ENCODE data around the gene GRAMD2B. TPM values are rescaled to one million over a fixed set of nuclear protein-coding genes. Genes with fewer than 3 reads are reported as not detected.
"Not testable (repeated sequence)": the region's sequence is repeated elsewhere in the genome, so short reads cannot be mapped to it uniquely, and the experiment has no call there.

Gene GRAMD2B
- total RNA-seq, 2 experiments from 2014 or later = 9.3 to 10.1 TPM

DNA sequence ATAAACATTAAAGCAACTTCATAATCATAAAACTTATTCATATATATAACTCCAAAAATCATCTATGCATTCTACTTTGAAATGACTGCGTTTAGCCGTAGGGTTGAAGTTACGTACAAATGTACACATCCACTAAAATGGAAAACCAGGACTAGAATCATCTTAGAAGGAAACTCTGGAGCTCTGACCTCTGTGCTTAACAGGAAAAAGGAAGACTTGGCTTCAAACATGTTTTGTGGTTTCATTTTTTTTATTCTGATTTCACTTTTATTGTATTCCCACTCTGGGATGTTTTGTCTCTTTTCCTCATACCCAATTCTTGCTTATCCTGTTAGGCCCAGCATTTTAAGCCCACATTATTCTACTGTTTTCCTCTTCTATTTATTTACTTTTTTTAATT, 44.9 kb downstream of the GRAMD2B start:
- ChIA-PET CTCF (no interaction called here), POLR2A (no interaction called here)

DNA sequence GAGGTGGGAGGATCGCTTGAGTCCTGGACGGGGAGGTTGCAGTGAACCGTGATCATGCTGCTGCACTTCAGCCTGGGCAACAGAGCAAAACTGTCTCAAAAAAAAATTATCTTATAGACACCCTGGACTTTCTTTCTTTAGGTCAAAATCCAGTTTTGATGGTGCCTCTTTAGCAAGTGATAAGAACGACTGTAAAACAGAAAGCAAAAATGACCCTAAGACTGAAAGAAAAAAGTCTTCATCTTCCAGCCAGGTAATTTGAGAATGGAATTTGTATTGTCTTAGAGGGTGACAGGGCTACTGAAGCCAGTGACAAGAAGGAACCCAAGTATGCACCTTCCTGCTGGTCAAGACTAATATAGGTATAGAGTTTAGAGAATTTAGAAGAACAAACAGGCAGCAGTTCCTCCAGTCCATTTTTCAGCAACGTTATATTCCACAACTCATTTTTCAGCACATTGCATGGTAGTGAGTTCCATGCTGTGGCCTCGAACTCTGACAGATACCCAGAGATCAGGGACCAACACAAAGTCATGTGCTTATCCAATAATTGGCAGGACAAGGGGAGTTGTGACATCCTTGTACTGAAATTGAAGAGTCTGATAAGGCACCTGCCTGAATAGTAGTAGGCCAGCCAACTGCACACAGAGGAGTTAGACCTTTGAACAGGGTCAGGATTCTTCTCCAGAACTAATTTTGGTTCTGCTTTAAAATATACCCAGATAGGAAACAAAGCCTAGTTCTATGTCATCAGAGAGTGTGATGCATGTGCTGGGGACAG, 46.5 kb downstream of the GRAMD2B start:
- CTCF ChIA-PET = no interaction called here
- POLR2A ChIA-PET = no interaction called here

DNA sequence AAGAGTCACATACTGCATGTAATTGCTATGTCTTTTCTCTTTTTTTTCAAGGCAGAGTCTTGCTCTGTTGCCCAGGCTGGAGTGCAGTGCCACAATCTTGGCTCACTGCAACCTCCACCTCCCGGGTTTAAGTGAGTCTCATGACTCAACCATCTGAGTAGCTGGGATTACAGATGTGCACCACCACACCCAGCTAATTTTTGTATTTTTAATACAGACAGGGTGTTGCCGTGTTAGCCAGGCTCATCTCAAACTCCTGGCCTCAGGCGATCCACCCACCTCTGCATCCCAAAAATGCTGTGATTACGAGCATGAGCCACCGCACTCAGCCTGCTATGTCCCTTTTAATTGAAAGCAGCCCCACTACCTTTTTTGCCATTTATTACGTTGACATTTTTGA, 47.3 kb downstream of the GRAMD2B start:
- POLR2A ChIA-PET = not testable (repeated sequence)
- CTCF ChIA-PET = interaction anchor here (1.0 kb wide), 1 partner anchor 131 kb away, joined by 4 read pairs; no protein-coding TSS in a partner anchor

GRCh38 chr5:126471247-126471646, 48.0 kb downstream of the GRAMD2B start:
- ChIA-PET CTCF (interaction anchor here (1.0 kb wide), 1 partner anchor 132 kb away, joined by 4 read pairs; no protein-coding TSS in a partner anchor), POLR2A (no interaction called here)

DNA sequence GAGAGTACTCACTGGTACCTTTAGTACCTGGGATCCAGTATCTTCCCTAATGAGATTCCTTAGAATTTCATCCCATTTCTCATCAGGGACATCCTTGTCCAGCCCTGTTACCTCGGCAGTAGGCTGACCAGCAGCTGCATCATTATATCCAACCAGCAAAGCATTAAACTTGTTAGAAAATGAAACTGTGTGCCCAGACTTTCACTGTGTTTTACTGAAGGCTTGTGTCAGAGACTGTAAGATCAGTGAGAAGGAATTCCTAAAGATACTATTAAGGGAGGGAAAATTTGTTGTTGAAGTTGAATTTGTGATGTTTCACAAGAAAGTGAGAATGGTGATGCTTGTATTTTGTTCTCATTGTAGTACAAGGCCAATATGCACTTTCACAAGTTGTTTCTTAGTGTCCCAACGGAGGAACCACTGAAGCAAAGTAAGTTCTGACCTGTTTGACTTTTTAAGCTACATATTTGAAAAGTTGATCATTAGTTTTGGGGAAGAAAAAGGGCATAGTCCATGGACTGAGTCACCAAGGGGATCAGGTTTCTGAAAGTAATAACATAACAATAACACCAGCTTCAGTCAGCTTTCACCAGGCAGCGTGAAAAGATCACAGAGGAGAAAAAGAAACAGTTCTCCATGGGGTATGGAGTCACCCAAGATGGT, 48.8 kb downstream of the GRAMD2B start:
- ChIA-PET CTCF (no interaction called here), POLR2A (interaction anchor here (0.6 kb wide), 1 partner anchor 77 kb away, joined by 11 read pairs; no protein-coding TSS in a partner anchor)

GRCh38 chr5:126472538-126472889, 49.3 kb downstream of the GRAMD2B start:
- ChIA-PET CTCF (no interaction called here), POLR2A (no interaction called here)

- ChIA-PET POLR2A (no interaction called here), CTCF (no interaction called here)
Observed at GRCh38 chr5:126477294-126478117, 54.3 kb downstream of the GRAMD2B start.

GRCh38 chr5:126479810-126480209, 56.6 kb downstream of the GRAMD2B start:
- POLR2A ChIA-PET = no interaction called here
- CTCF ChIA-PET = no interaction called here

DNA sequence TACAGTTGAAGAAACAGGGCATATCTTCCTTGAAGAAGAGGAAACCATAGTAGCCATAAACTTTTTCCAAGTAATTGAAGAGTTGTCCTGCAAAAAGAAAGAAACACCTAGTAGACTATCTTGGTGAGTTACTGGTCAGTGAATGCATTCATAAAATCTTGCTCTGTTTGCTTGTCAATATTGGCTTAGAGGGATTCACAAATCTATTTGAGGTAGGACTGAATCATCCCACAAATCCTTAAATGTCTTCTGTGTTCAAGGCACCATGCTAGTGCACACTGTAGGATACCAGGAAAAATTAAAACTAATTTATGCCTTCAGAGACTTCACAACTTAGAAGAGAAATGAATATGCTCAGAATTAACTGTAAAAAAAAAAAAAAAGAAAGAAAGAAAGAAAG, 57.6 kb downstream of the GRAMD2B start:
- CTCF ChIA-PET = no interaction called here

GRCh38 chr5:126481243-126481642, 58.0 kb downstream of the GRAMD2B start:
- POLR2A ChIA-PET = interaction anchor here (0.7 kb wide), 1 partner anchor 43 kb away, joined by 5 read pairs; no protein-coding TSS in a partner anchor

More for the DNA sequence above, 57.6 kb downstream of the GRAMD2B start:
- POLR2A ChIA-PET = no interaction called here

DNA sequence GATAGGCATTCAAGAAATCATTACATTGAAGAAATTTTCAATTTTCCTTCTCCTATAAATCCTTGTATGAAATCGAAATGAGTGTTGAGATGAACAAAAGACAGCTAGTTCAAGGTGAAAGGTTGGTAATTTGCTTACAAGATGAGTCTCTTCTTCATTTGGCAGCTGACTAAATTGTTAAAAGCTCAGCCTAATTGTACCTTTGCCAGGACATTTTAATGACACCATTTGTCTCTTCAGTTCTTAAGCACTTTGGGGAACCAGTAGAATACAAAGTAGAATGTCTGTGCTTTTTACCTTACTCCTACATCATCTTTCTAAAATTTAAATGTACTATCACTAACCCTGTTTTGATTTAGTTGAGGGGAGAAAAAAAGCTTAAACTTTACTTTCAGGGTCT, 59.4 kb downstream of the GRAMD2B start:
- CTCF ChIA-PET = no interaction called here

More at GRCh38 chr5:126481243-126481642, 58.0 kb downstream of the GRAMD2B start:
- CTCF ChIA-PET = interaction anchor here (0.5 kb wide), 1 partner anchor 38 kb away, joined by 3 read pairs; no protein-coding TSS in a partner anchor

GRCh38 chr5:126483156-126483555, 59.9 kb downstream of the GRAMD2B start:
- CTCF ChIA-PET = no interaction called here
- POLR2A ChIA-PET = no interaction called here

More for the DNA sequence above, 59.4 kb downstream of the GRAMD2B start:
- POLR2A ChIA-PET = no interaction called here

DNA sequence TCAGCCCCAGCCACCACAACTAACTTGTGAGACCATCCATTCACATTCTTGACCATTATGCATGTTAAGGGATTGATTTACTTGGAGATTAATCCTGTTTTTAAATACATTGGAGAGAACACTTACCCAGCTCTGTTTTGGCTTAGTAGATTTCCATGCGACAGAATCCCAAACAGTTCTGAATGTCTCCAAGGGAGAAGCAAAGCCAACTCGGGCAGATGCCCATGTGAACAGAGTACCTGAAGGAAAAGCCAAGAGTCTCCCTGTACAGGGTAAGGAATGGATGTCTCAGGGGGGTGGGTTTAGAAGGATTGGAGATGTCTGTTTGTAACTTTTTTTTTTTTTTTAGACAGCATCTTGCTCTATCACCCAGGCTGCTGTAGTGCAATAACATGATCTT, 61.0 kb downstream of the GRAMD2B start:
- CTCF ChIA-PET = interaction anchor here (1.0 kb wide), 1 partner anchor 16 kb away, joined by 5 read pairs; no protein-coding TSS in a partner anchor

GRCh38 chr5:126486332-126486731, 63.1 kb downstream of the GRAMD2B start:
- ChIA-PET CTCF (no interaction called here), POLR2A (no interaction called here)

More for the DNA sequence above, 61.0 kb downstream of the GRAMD2B start:
- POLR2A ChIA-PET = no interaction called here

DNA sequence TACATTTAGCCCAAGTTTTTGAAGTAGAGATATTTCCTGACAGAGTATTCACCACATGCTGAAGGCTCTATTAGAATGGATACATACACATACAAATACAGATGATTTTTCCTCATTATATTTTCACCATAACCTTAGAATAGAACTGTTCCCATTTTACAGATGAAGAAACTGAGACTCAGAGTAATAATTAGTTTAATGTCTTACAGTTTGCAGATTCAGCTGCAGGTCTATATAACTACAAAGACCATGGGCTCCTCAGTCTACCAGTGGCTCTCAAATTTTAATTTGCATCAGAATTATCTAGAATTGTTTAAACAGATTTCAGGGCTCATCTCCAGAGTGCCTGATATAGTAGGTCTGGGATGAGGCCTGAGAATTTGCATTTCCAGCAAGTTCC, 64.4 kb downstream of the GRAMD2B start:
- ChIA-PET POLR2A (no interaction called here), CTCF (interaction anchor here (1.4 kb wide), 1 partner anchor 12 kb away, joined by 4 read pairs; no protein-coding TSS in a partner anchor)

DNA sequence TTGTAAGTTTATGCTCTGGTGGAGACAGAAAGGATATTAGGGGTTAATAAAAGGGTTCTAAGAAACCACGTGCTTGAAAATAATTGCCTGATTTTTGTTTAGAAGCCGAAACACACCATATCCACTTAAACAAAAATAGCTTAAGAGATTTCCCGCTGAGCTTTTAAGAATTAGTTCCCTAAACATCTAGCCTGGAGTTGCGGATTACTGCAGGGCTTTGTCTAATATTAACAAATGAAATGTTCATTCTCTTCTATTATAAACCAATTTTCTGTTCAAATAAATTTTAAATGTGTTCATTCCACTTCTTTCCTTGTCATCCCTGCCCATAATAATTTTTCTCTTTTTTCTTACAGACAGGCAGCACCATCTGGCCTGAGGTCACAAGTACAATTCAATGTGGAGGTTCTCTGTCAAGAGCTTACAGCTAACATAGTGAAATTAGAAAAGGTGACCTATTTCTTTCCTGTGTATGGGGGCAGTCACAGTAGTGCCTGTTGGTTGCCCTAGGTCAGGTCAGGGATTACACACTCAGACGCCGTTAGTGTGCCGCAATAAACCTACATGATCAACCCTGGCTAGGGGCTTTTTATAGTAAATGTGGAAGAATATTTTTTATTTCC, 65.3 kb downstream of the GRAMD2B start:
- ChIA-PET CTCF (no interaction called here), POLR2A (no interaction called here)

DNA sequence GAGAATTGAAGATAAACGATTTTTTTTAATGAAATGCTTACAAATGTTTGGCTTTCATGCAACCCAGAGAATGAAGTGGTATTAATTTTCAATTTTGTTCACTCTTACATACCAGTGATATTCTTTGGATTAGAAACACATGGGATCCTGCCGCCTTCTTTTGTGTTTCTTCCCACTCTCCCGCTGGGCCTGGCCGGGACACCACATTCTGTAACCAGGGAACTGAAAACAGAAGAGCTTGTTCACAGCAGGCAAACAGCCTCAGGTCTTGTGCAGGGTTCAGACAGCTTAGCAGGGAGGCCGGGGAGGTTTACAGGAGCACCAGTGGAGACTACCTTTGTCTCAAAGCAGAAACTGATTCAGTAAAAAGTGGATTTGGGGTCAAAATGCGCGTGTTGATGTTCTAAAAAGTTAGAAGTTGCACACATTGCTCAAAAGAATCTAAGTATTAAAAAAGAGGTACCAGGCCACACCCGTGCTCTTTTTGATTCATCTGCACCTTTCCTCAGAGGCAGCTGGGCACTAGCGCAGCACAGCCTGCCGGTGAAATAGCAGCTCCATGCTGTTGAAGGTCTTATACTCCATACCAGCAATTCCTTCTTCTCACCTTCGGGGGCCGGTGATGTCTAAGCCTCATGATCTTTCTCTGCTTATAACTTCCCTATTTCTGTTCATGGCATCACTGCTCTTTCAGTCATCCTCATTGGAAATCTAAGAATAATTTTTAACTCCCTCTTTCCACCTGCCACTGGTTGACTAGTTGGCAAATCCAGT, 67.1 kb downstream of the GRAMD2B start:
- CTCF ChIA-PET = interaction anchor here (0.8 kb wide), 1 partner anchor 9 kb away, joined by 3 read pairs; no protein-coding TSS in a partner anchor
- POLR2A ChIA-PET = no interaction called here

DNA sequence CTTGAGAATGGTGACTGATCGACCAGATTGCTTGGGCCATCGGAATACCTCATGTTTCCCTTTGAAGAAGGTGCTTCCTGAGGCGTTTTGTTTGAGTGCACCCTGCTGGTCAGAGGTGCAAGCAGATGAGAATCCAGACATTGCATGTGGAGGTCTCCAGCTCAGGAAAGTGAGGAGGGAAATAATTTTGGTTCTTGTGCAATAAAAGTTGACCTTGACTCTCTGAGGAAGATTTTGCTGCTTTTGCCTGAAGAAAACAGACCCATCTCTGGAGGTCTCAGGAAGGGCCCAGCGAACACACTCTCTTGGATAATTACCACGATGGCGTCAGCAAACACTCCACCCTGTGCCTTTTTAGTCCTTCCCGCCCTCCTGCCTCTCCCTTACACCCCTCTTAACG, 69.7 kb downstream of the GRAMD2B start:
- POLR2A ChIA-PET = no interaction called here

GRCh38 chr5:126494393-126494792, 71.2 kb downstream of the GRAMD2B start:
- CTCF ChIA-PET = no interaction called here
- POLR2A ChIA-PET = no interaction called here

More for the DNA sequence above, 69.7 kb downstream of the GRAMD2B start:
- CTCF ChIA-PET = interaction anchor here (1.2 kb wide), 1 partner anchor 19 kb away, joined by 3 read pairs; no protein-coding TSS in a partner anchor

Measured in activated CD8-positive, alpha-beta memory T cell treated with anti-CD3 and anti-CD28 coated beads for 36 hours (primary cell).